GM19351 (cell line): ENCODE data around the gene NEAT1.

ENCODE experiments used
- ATAC-seq: cut with Tn5 transposase; IDR thresholded peaks from one replicate; pipeline ENCODE4 v1.9.1; 2021; ENCODE audit warnings: mild to moderate bottlenecking, moderate library complexity; ENCODE audit not compliant: unreplicated experiment

The NEAT1 gene

GRCh38 chr11:65421794-65422632 lies 585 bp upstream of the NEAT1 start:
- ATAC-seq, result no peak

- ATAC-seq, result no peak
Observed at GRCh38 chr11:65423516-65424204, 1.1 kb downstream of the NEAT1 start.

GRCh38 chr11:65424205-65425104 lies 1.9 kb downstream of the NEAT1 start:
- ATAC-seq, result no peak

GRCh38 chr11:65425105-65425970 lies 2.7 kb downstream of the NEAT1 start:
- no peak for ATAC-seq

- ATAC-seq, result no peak
Observed at GRCh38 chr11:65425971-65426838, 3.6 kb downstream of the NEAT1 start.

- ATAC-seq, result no peak
Observed at GRCh38 chr11:65426839-65427690, 4.5 kb downstream of the NEAT1 start.

- no peak for ATAC-seq
Observed at GRCh38 chr11:65427691-65428577, 5.3 kb downstream of the NEAT1 start.

GRCh38 chr11:65428578-65429067 lies 6.0 kb downstream of the NEAT1 start:
- no peak for ATAC-seq

- ATAC-seq, result no peak
Observed at GRCh38 chr11:65429068-65429681, 6.6 kb downstream of the NEAT1 start.

GRCh38 chr11:65429724-65430405 lies 7.3 kb downstream of the NEAT1 start:
- ATAC-seq, result no peak

- no peak for ATAC-seq
Observed at GRCh38 chr11:65430406-65431217, 8.0 kb downstream of the NEAT1 start.

GRCh38 chr11:65431451-65432099 lies 9.0 kb downstream of the NEAT1 start:
- ATAC-seq, result peak; percentile 47

GRCh38 chr11:65432100-65432650 lies 9.6 kb downstream of the NEAT1 start:
- ATAC-seq, result no peak

- ATAC-seq, result no peak
Observed at GRCh38 chr11:65432686-65433582, 10.3 kb downstream of the NEAT1 start.
